GM19438 (cell line): ENCODE measurements around the gene BRS3.
"Not testable (repeated sequence)": the region's sequence is repeated elsewhere in the genome, so short reads cannot be mapped to it uniquely, and the experiment has no call there.

ENCODE experiments used
- ATAC-seq: cut with Tn5 transposase; IDR thresholded peaks from one replicate; pipeline ENCODE4 v1.9.1; 2021; ENCODE audit warnings: low read depth; ENCODE audit not compliant: unreplicated experiment

BRS3 gene

DNA sequence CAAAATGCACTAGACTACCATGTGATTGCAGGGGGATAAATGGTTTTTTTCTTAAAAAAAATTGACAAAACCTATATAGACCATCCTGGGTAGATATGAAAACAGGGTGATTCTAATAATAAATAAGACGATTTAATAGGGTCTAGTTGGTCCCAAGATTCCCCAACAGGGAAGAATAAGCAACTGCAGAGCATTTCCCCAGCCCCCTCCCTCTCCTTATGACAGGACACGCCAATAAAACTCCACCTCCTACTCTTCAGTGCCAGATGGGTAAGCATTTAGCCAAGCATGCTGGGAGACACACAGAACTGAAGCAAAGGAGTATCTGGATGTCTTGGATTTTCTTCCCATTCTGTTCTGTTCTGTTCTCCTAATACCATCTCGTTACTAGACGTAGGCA is at the start of gene BRS3:
Gene BRS3, plus strand, starts transcription at position 301 of the 400 bp plus-strand sequence. CDS start 168 bp downstream, outside the sequence.
- ATAC-seq, result no peak

DNA sequence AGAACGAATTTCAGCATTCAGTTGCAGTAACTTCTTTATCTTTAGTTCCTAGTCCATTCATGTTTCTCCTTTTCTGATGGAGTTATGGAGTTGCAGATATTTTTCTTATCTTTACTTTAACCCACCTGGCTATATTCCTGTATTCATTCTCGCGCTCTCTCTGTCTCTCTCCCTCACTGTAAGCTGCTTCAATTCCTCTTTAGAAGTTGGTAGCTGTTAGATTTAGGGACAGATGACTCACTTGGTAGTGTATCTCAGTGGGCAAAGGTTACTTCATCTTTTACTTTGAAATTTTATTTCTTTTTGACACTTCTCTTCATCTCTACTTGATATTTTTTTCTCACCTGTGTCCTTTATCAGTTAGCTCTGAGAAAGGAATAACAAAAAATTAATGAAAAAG is 49.6 kb upstream of the BRS3 start:
- no peak for ATAC-seq

DNA sequence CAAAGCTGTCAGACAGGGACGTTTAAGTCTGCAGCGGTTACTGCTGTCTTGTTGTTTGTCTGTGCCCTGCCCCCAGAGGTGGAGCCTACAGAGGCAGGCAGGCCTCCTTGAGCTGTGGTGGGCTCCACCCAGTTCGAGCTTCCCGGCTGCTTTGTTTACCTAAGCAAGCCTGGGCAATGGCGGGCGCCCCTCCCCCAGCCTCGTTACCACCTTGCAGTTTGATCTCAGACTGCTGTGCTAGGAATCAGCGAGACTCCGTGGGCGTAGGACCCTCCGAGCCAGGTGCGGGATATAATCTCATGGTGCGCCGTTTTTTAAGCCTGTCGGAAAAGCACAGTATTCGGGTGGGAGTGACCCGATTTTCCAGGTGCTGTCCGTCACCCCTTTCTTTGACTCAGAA is 42.1 kb upstream of the BRS3 start:
- not testable (repeated sequence) for ATAC-seq

DNA sequence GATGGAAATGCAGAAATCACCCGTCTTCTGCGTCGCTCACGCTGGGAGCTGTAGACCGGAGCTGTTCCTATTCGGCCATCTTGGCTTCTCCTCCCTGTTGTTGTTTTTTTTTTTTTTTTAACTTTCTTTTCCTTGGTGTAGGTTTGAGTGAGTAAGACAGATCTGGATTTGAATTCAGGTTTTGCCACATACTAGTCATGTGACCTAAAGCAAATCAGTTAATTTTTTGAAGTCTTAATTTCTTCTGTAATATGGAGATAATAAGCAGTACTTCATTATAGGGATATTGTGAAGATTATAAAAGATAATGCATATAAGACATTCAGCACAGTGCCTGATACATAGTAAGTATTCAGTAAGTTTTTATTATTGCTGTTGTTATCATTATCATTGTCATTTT is 41.5 kb upstream of the BRS3 start:
- ATAC-seq, result no peak

DNA sequence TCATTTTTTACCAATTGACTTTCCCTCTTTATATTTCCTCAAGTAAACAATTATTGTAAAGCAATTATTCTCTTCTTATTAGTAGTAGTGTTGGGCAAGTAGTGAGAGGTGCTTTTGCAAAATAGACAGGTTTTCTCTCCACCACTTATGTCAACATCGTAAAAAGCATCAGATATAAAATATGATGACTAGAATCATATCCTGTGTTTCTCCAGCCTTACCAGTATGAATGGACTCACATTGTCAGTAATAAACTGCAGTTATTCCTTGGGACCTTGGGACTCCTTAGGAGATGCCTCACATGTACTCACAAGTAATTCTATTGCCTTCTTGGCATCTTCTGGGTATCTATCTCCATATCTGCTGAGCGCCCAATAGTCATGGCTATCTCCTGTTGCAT is 40.4 kb upstream of the BRS3 start:
- no peak for ATAC-seq

DNA sequence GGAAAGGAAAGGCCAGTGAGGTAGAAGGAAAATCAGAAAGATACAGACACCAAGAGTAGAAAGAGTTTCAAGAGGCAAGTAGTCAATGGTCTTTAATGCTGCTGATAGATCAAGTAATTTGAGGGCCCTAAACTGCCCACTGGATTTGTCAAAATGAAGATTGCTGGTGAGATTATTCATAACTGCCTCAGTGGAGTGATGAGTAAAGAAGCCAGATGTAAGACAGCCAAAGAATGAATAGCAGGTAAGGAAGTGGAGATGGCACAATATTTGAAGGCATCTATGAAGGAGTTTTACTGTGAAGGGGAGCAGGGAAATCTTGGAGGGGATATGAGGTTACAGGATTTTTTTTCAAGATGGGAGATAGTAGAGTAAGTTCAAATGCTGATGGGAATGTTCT is 39.8 kb upstream of the BRS3 start:
- ATAC-seq, result no peak

DNA sequence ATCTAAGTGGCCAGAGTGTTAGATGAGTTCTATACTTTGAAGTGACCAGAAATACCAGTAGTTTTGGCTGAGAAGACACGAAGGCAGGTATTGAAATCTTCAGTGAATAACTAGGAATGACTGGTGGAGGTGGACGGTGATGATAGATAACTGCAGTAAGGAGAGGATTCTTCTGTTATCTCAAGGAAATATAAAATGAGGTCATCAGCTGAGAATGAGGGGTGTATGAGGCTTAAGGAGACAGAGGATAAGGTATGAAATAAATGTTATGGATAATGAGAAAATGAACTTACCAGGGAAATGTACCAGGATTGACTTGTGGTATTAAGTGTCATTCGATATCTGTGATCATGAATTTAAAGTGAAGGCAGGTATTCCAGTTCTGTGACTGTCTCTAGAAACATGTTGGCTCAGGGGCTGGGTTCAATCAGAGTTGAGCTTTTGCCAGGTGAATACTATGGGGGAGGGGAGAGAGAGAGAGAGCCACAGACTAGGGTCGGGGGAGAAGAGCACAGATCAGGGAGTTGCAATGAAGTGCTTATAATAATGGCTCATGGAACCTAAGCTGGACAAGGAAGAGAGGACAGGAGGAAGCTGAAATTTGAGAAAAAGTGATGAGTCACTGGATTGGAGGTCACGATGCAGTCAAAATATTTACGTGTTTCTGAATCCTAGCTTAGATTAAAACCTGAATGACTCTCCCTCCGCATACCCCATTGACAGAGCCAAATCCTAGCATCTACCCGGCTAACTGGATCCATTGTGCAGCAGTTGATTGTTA is 37.5 kb upstream of the BRS3 start:
- ATAC-seq, result no peak

DNA sequence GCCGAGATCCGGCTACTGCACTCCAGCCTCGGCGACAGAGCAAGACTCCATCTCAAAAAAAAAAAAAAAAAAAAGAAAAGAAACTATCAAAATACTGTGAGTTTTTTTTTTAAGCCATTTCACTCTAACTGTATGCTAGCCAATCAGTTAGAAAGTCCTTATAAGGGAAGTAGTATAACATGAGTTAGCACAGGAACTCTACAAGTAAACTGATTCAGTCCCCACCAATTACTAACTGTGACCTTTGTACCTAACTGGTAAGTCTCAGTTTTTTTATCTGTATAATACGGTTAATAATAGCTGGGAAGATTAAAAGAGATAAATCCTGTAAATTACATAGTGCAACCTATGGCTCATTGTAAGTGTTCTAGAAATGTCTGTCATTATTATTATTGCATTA is 35.1 kb upstream of the BRS3 start:
- no peak for ATAC-seq

DNA sequence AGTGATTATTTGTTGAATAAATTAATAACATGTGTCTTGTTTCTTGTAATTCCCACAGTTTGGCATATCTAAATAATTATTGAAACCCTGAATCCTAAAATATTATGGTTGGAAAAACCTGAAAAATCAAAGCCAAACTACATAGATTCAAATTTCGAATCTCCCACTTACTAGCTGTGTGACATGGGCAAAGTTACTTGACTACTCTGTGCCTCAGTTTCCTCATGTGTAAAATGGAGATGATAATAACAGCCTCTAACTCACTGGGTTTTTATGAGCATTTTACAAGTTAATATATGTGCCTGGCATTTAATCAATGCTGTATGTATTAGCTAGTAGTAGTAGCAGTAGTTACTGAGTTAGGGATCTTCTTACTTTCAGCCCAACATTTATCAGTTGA is 34.6 kb upstream of the BRS3 start:
- ATAC-seq, result no peak

DNA sequence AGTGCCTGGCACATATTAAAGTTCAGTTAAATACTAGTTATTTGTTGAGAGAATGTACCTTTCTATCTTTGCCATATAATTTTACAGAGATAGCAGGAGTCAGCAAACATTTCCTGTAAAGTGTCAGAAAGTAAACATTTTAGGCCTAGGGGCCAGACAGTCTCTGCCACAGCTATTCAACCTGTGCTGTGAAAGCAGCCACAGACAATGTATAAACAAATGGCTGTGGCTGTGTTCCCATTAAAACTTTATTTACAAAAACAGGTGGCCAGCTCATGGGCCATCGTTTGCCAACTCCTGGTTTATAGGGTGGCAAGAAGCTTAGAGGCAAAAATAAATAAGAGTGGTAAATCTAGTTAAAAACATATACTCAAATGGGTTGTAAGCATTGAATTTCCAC is 34.0 kb upstream of the BRS3 start:
- no peak for ATAC-seq

DNA sequence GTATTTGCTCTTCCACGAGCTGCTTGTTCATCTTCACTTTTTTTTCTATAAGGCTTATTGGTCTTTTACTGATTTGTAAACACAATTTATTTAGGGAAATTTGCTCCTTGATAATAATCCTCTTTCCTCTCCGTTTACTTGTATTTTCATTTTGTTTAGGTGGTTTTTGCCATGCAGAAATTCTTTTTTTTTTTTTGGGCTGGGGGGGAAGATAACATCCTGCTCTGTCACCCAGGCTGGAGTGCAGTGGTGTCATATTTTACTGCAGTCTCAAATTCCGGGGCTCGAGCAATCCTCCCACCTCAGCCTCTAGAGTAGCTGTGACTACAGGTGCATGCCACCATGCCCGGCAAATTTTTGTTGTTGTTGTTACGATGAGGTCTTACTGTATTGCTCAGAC is 31.6 kb upstream of the BRS3 start:
- ATAC-seq, result no peak

DNA sequence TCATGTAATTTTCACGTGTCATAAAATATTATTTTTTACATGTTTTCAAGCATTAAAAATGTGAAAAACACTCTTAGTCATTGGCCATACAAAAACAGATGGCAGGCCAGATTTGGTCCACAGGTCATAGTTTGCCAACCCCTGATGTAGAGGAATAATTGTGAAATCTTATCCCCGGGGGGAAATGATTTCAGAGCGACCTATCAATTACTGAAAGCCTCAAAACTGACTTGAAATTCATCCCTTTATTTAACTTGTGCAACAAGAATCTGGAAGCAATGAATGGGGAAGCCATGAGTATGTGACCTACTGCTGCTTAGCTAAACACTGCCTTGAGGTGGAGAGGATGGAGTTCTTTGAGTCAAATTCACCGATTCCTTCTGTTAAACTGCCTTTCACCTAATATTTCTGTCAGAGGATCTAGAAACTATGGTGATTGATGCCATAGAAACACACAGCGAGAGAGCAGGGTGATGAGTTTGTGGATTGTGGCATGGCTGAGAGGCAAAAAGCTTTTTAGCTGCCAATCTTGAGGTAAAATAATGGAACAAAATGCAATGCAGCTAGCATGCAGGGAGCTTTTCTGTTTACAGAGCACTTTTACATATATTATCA is 30.3 kb upstream of the BRS3 start:
- no peak for ATAC-seq

DNA sequence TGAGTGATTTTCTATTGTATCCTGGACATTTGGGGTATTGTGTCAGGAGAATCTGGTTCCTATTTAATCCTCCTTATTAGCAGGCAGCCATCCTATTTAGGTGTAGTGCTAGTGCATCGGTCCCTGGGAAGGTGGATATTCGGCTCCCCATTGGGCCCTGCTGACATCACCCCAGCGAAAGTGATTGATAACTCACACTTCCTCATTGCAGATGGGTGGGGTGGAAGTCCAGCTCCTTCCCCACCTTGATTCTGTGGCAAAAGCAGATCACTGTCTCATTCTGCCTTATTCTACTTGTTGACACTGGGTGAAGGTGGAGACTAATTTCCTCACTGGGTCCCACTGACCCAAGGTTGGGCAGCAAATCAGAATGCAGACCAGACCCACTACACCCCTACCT is 23.2 kb upstream of the BRS3 start:
- ATAC-seq, result no peak

DNA sequence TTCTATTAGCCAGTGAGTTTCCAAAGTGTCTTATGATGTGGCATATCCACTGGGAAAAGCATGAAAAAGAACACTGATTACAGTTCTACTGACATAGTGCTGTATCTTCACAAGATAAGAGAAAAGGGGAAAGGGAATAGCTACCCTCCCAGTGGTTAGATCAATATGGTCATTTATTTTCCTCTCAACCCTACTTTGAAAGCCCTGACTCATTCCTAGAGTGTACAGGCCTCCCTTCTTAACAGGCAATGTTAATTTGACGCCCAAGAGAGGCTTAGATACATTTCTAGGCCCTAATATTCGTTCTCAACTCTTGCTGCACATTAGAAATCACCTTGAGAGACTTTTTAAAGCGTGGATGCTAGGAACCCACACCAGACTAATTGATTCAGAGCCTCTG is 20.4 kb upstream of the BRS3 start:
- ATAC-seq, result no peak

DNA sequence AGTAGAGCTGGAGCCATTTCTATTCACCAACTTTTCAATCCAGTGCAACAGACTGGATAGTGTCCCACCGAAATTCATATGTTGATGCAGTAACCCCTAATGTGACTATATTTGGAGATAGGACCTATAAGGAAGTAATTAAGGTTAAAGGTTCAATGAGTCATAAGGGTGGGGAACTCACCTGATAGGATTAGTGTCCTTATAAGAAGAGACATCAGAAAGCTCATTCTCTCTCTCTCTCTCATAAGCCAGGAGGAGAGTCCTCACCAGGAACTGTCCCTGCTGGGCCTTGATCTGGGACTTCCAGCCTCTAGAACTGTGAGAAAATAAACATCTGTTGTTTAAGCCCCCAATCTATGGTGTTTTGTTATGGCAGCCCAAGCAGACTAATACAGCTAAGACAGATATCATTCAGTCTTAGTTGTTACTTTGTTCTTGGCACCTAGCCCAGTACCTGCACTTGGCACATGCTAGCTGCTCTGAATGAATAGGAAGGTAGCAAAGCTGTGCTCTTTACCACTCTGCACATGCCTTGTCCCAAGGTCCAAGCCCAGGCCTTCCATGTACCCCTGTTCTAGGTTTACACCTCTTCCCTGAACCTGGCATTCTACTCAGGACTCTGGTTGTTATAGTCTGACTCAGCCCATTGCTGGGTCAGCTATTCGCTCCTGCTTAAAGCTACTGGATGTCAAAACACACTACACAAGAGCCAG is 19.2 kb upstream of the BRS3 start:
- ATAC-seq, result no peak

DNA sequence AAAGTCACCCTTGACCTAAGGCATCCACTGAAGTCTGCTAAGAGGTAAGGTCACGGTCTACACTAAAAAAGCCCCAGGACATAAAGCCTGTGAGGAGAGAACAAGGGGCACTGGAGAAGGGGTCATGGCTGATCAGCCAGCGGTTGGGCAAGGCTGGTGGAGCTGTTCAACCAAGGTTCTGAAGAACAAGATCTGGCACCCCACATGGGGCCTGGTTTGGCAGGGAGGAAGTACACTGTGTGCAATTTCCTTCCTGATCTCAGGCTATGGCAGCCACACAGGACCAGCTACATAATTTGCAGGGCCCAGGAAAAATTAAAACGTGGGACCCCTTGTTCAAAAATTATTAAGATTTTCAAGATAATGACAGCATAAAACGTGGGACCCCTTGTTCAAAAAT is 14.1 kb upstream of the BRS3 start:
- ATAC-seq, result no peak

DNA sequence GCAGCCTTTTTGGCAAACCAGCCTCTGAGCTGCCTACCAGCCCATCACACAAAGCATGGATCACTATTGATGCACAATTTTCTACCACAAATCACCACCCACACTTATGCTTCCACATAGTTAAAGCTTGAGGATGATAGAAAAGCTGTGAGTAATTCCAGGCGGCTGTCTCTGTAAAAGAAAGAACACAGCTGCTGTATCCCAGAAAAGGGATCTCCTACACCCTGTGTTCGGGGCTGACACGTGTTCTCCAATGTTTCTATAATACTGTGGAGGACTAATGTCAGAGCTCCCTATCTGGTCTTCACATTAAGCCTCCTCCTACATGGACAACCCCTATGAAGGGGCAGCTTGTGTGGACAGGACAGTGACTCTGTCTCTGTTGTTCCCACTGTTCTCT is 12.5 kb upstream of the BRS3 start:
- ATAC-seq, result no peak

DNA sequence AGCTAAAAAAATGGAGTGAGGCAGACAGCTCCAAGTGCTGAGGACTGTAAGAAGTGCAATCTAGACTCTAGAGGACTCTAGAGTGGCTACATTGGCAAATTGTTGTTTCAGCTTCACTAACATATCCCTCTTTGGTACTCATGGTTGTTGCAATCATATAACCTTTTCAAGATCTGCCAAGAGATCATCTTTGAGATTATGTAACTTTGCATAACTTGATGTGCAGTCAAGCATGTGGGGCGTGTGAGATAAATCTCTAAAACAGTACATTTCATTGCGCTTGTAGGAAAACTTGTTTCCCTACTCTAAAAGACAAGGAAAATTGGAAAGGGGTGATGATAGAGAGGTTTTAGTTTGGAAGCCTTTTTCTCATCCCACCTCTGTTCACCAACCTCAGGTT is 11.2 kb upstream of the BRS3 start:
- no peak for ATAC-seq

DNA sequence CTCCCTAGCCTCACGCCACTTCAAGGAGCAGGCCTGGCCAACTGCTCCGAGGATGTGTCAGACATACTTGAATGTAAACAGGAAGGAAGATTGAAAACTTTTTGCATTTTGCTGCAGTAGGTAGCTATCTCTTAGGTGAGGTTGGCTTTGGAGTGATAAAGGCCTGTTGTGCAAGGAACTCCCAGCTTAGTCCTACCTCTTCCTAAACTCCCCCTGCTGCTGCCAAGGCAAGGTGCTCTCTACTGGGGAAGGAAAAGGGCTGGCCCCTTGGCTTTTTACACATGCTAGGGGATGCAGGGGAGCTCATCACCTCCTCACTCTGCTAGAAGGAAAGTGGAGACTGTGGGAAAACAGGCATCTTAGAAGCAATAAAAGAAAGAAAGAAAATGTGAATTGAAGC is 10.7 kb upstream of the BRS3 start:
- no peak for ATAC-seq

DNA sequence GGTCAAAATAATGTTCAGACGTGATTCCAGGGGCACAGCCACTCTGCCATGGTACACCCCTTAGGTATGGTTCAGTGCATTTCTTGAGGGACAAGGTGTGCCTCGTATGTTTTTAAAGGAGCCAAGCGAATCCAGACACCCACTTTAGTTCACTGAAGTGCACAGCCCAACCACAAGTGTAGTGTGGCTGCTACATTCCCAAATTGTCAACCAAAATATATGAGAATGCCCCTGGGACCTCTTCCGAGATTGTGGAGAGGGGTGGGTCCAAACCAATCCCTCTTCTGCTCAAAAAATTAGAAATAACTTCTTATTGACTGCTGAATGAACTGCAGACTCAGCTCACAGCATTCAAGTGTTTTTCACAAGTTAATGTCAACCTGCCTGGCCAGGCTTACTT is 7.4 kb upstream of the BRS3 start:
- ATAC-seq, result no peak

DNA sequence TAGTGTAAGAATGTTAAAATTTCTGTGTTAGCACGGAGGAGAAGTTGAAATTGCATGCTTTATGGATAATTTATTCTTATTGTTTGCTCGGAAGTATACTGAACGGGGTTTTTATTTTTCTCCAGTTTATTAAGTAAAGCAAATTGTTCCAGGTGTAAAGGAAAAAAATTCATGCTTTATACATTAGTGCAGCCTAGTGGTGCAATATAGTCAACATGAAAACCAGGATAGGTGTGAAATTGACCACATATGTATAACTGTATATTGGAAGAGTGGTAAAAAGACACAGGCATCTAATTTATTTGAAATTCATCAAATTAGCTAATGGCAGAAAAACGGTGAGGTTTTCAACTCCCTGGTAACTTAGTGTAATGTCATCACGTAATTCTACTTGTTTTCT is 959 bp downstream of the BRS3 start:
- ATAC-seq, result no peak

DNA sequence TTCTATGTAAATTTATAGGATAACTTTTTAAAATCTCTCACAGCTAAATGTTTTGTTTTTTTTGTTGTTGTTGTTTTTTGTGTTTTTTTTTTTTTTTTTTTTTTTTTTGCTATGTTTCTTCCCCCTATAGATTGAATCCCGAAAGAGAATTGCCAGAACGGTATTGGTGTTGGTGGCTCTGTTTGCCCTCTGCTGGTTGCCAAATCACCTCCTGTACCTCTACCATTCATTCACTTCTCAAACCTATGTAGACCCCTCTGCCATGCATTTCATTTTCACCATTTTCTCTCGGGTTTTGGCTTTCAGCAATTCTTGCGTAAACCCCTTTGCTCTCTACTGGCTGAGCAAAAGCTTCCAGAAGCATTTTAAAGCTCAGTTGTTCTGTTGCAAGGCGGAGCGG is 4.1 kb downstream of the BRS3 start:
- ATAC-seq, result no peak
